ENCODE data around the gene CSF2.

The CSF2 gene

DNA sequence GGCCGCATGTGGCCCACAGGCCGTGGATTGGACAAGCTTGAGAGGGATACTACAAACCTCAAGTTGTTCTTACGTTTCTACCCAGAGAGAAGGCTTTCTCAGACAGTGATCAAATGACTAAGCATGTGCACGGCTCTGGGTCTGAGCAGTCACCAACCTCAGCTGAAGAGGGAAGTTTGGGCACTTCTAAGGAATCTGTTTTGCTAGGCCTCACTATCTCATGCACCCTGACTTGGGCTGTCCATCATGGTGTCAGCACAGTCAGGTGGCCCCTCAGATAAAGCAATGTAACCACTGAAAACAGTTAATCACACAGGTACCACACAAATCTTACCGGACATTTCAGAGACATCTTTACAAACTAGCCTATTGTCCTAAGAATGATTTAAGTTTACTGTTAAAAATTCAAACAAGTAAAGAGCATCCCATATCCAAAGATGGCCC lies 24.6 kb downstream of the CSF2 start:
- H3K27ac ChIP-seq = no peak overlapping the region
- TF ChIP-seq ZFX (IDR thresholded peaks at IDR 0.05; ENCODE audit: borderline replicate concordance) = no peak
- TF ChIP-seq, protein P1, sequence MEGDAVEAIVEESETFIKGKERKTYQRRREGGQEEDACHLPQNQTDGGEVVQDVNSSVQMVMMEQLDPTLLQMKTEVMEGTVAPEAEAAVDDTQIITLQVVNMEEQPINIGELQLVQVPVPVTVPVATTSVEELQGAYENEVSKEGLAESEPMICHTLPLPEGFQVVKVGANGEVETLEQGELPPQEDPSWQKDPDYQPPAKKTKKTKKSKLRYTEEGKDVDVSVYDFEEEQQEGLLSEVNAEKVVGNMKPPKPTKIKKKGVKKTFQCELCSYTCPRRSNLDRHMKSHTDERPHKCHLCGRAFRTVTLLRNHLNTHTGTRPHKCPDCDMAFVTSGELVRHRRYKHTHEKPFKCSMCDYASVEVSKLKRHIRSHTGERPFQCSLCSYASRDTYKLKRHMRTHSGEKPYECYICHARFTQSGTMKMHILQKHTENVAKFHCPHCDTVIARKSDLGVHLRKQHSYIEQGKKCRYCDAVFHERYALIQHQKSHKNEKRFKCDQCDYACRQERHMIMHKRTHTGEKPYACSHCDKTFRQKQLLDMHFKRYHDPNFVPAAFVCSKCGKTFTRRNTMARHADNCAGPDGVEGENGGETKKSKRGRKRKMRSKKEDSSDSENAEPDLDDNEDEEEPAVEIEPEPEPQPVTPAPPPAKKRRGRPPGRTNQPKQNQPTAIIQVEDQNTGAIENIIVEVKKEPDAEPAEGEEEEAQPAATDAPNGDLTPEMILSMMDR (IDR thresholded peaks at IDR 0.05) = no peak

DNA sequence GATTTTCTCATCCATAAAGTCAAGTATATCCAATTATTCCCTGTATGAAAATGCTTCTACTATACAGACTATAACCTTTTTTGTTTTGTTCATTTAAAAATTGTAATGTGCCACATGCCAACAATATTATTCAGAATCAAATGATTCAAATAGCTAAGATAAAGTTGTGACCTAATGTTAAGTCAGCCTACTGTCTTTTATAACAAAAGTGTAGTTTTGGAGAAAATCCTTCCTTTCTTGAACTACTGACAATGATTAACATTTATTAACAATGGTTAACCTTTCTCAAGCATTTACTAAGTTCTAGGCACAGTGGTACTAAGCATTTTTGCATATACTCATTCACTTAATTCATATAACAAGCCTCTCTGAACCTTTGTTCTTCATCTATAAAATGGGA lies 25.0 kb downstream of the CSF2 start:
- no peak for TF ChIP-seq ZFX (IDR thresholded peaks at IDR 0.05; ENCODE audit: borderline replicate concordance)
- TF ChIP-seq, protein P1 (IDR thresholded peaks at IDR 0.05) = no peak
- H3K27ac ChIP-seq = no peak overlapping the region

DNA sequence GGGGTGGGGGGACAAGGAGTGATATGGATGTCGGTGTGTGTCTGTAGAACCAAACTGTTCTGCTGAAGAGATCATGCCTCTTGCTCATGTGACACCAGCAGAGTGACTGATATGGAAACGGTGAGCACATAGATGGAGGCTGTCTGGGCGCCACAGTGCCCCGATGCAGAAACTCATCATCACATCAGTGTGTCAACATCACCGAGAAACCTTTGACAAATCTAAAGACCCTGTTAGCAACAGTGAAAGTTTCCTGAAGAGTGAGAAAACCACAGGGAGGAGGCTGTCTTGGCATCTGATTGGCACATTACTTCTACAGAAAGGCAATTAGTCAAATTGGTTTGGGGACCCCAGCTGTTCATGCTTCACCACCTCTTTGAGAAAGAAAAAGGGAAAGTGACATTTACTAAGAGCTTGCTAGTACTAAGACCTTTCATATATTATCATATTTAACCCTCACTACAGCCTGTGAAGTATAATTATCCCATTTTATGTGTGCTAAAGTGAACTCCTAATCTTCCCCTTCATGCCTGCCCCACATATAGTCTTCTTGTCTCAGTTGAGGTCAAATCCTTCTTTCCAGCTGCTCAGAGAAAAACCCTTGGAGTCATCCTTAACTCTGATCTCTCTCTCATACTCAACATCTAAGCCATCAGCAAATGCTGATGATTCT lies 25.6 kb downstream of the CSF2 start:
- no peak for TF ChIP-seq ZFX (IDR thresholded peaks at IDR 0.05; ENCODE audit: borderline replicate concordance)
- no peak overlapping the region for H3K27ac ChIP-seq

DNA sequence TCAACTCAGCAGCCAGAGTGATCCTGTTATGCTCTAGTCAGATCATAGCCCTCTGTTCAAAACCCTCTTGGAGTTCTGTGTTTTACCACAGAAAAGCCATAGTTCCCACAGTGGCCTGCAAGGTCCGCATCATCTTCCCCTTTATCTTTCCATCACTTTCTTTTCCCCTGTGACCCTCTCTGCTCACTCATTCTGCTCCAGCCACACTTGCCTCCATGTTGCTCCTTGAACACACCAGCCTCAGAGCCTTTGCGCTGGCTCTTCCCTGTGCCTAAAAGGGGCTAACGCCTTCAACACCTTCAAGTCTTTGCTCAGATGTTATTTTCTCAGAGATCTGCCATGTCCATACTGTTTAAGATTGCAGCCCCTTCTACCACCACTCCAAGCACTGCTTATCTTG lies 26.3 kb downstream of the CSF2 start:
- TF ChIP-seq, protein P1 (IDR thresholded peaks at IDR 0.05) = no peak
- TF ChIP-seq ZFX (IDR thresholded peaks at IDR 0.05; ENCODE audit: borderline replicate concordance) = no peak
- no peak overlapping the region for H3K27ac ChIP-seq

DNA sequence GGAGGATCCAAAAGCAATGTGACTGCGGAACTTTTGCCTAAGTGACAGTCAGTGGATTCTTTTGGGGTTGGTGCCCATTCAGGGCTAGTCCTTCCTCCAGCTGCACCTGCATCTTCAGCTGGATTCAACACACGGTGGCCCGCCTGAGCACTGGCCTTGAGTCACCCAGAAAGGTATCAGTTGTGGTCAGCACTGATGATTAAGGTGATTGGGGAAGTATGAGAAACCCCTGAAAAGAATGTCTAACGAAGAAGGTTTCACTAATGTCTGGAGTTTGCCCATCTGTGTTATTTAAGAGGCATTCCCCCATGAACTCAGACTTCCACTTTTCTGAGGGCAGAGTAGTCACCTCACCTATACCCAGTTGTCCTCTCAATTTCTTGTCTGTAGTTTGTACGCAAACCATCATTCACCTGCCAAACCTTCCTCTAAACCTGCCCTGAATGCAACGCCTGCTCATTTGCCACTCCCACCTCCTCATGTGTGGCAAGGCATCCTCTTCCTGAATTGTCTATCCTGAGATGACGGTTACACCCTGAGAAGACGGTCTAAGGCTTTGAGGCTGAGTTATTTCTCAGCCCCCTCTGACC lies 27.2 kb downstream of the CSF2 start:
- no peak overlapping the region for H3K27ac ChIP-seq
- no peak for TF ChIP-seq ZFX (IDR thresholded peaks at IDR 0.05; ENCODE audit: borderline replicate concordance)
- TF ChIP-seq, protein P1 (IDR thresholded peaks at IDR 0.05) = no peak

DNA sequence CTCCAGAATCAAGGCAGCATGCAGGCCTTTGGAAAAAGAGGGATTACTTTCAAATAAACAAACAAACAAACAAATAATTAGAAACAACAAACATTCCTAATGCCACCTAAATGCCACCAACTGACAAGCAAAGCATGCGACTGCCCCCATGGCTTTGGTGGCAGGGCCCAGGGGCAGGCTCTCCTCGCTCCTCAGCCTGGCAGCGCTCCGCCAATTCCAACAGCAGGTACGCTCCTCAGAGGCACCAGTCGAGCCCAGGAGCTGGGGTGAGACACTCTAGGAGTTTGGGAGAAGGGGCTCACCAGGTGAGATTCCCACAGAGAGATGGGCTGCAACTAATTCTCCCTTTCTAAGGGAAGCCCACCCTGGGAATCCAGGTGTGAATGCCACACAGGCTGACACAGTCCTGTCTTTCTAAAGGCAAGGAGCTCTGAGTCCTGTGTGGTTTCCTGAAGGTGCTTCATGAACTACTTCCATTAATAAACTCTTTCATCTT lies 27.8 kb downstream of the CSF2 start:
- TF ChIP-seq, protein P1 (IDR thresholded peaks at IDR 0.05) = no peak
- TF ChIP-seq ZFX (IDR thresholded peaks at IDR 0.05; ENCODE audit: borderline replicate concordance) = no peak
- H3K27ac ChIP-seq = no peak overlapping the region

DNA sequence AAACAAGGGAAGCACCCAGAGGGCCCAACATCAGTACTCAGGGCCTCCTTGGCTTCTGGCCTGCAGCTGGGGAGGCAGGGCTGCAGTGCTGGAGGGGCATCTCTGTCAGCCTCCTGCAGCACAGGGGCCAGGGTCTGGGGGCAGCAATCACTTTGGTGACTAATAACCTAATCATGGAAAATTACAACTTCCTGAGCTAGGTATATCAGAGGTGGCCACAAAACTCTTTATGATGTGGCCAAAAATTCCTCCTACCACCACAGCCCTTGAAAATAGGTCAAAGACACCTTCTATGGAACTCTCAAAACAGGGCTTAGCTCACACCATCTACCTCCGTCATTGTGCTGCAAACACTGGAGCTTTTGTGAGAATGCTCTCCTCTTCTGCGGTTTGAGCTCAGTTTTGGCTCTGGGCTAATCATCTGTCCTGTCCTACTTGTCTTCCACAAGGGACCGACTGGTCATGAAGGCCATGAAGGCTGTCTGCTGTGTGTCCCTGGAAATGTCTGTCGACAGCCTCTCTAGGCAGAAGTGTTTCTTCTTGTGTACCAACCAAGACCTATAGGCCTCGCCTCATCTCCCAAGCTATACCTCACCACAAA lies 28.6 kb downstream of the CSF2 start:
- no peak for TF ChIP-seq ZFX (IDR thresholded peaks at IDR 0.05; ENCODE audit: borderline replicate concordance)
- TF ChIP-seq, protein P1 (IDR thresholded peaks at IDR 0.05) = no peak
- H3K27ac ChIP-seq = no peak overlapping the region

All from 22Rv1 (cell line).